SKM-1 (cell line): ENCODE results near the gene USP36.
A peak's percentile ranks its signal among the peaks of the same experiment; 100 is the strongest.
"Not testable (repeated sequence)": the region's sequence is repeated elsewhere in the genome, so short reads cannot be mapped to it uniquely, and the experiment has no call there.

Experiments used
- DNase-seq: peaks from one replicate; lab custom pipeline; 2025; ENCODE audit not compliant: unreplicated experiment; lab: John Stamatoyannopoulos, UW

USP36 gene

DNA sequence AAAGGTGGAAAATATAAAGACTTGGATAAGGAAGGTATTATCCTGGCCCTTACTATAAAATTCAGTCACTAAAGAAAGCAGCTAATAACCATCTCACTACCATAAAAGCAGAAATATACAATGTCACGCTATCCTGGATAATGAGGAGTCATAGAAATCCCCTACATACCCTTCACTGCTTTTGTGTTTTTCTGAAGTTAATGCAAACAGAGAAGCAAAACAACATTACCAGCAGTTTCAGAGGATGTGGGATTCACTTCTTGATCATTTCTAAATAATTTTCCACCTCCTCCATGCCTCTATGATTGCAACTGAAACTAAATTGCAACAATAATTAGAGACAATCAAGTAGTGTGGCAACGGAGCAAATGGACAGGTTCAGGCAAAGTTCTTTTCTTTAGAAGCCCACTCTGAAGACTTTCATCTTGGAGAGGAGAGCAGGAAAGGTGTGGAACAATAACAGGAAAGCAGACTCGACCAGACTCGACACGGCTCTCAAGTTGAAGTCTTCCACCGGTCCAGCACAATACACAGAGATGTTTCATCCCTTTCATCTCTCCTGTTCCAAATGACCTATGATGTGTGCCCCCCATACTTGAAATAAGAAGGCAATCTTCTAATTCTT is 68.7 kb downstream of the USP36 start:
- DNase-seq: no peak

DNA sequence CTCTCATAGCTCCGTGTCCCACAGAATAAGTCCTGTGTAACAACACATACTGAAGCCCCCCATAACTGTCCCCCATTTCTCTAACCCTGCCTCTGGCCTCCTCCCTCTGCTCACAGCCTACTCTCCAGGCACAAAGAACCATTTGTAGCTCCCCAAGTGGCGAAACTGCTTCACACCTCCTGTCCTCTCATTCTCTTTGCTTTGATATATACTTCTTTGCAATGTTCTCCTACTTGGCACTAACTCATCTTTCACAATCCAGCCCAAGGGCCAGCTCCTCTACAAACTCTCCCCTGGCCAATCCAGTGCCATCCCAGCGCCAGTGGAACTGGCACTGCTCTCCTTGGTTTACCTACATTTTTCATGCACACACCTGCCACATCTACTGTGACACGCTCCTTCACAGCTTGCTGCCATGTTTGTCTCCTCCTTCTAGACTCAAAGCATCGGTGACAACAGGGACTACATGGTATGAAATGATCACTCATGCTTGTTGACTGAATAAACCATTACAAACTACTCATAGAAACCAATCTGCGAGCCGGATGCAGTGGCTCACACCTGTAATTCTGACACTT is 71.3 kb downstream of the USP36 start:
- DNase-seq: no peak

DNA sequence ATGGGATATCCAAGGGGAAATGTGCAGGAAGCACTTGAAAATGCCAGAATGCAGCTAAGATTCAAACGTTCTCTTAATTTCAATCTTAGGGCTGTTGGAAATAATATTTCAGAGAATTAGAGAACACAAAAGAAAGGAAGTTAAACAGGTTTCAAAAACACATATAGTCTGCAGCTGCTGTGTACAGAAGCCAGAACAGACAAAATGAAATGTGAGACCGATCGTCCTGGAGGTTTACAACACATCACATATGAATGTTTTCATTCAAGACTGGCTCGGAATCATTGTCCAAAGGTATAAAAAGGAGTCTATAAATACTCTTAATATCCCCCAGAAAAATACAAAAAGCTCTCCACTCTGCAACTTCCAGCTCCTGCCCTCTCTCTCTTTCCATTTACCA is 72.8 kb downstream of the USP36 start:
- DNase-seq: no peak

DNA sequence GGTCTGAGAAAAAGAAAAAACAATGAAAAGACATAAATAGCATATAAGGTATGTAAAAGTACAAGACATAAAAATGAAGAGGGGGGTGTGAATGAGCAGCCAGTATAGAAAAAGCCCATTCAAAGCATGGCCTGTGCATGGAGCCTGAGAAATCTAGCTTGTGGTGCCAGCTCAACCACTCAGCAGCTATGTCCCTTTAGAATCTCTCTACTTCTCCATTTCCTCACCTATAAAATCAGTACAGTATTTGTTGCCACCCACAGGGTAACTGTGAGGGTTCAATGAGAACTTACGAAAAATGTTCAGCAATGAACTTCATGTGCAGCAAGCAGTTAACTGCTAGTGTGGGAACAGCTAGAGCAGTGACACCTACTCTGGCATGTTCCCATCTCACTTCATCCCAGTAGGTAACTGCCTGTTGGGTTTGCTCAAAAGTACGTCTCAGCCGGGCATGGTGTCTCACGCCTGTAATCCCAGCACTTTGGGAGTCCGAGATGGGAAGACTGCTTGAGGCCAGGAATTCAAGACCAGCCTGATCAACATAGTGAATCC is 73.8 kb downstream of the USP36 start:
- DNase-seq: no peak

DNA sequence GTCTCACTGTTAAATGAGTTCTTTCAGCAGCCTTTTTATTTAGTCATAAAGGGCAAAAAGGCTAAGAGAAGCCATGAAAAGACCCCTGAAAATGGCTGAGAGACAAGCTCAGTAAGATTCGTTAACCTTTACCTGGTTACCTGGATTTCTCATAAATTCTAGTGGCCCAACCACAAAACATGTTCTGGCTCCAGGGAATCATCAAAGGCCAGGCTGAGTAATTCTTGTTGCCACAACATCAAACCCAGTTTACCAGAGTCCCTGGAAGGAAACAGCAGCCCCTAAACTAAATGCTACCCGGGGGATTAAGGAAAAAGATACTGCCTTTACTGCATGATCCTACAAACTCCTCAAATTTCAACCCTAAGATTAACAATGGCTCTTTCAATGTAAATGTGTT is 74.4 kb downstream of the USP36 start:
- DNase-seq: no peak

DNA sequence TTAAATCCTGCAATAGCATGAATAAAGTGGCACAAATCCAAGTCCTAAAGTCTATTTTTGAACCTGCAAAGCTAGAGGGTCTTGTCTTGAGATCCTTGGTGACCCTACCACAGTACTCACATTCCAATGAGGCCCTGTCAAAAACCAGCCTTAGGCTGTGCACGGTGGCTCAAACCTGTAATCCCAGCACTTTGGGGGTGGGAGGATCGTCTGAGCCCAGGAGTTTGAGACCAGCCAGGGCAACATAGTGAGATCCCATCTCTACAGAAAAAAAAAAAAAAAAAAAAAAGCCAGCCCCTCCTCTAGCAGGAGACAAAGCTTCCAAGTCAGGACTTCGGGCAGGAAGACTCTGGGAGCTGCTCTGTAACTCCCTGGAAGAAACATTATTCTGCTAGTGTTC is 74.8 kb downstream of the USP36 start:
- DNase-seq: no peak

DNA sequence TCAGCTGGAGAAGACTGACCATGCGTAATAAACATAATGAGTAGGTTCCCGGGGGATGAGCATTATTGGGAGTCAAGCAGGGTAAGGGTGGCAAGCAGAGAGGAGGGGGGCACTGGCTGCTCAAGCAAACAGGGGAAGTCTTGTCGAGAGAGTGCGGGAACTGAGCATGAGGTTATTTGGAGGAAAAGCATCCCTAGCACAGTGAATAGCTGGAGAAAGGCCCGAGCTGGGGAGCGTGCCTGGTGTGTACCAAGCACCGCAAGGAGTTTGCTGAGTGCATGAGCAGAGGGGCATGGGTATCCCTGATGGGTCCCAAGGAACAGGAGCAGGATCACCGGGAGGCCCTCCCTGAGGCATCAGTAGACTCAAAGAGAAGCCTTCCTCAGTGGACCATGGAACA is 75.7 kb downstream of the USP36 start:
- DNase-seq: no peak

DNA sequence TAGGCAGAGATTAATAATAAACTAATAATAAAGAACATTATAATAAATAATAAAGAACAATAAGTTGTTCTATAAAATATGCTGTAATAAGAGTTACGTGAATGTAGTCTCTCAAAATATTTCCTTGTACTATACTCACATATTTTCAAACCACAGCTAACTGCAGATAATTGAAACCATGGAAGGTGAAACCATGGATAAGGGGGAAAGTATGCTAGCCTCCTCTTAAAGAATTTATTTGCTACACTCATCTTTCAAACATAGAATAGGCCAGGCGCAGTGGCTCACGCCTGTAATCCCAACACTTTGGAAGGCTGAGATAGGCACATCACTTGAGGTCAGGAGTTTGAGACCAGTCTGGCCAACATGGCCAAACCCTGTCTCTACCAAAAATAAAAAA is 77.1 kb downstream of the USP36 start:
- no peak for DNase-seq

DNA sequence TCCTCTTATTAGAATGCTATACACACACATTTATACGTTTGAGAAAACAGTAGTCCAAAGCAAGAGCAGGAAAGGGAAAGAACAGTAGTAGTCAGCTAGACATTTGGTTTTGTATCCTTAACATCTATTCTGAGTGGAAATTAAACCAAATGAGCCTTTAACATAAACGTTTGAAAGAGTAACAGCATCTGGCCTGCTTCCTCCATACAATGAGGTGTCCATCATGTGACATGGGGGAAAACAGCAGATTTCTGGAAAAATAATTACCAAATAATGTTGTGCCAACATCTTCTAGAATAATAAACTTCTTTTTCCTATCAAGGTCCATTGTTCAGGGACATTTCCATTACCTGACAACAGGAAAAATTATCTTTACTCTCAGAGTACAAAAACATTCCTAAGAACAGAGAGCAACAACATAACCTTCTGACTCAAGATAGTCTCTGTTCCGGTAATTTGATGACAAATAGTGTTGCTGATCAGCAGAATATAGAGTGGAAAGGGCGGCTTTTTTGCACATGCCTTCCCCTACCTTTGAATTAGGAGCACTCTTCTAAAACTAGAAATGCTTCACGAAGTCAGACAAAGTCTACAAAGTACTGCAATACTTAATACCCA is 78.7 kb downstream of the USP36 start:
- DNase-seq: no peak

DNA sequence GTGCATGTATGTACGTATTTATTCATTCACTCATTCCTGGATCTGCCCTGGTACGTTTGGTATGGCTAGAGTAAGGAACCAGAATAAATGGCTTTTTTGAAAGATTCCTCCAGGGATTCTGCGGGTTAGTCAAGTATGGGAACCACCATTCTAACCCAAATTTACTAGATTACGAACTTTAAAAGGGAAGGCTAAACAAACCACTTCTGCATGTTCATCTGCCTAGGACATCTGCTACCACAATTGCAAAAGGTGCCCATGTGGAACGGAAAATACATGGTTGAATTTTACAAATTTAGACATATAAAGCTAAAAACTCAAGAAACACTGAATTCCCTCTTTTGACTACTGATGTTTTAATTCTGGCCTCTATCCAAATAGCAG is 80.7 kb downstream of the USP36 start:
- no peak for DNase-seq

DNA sequence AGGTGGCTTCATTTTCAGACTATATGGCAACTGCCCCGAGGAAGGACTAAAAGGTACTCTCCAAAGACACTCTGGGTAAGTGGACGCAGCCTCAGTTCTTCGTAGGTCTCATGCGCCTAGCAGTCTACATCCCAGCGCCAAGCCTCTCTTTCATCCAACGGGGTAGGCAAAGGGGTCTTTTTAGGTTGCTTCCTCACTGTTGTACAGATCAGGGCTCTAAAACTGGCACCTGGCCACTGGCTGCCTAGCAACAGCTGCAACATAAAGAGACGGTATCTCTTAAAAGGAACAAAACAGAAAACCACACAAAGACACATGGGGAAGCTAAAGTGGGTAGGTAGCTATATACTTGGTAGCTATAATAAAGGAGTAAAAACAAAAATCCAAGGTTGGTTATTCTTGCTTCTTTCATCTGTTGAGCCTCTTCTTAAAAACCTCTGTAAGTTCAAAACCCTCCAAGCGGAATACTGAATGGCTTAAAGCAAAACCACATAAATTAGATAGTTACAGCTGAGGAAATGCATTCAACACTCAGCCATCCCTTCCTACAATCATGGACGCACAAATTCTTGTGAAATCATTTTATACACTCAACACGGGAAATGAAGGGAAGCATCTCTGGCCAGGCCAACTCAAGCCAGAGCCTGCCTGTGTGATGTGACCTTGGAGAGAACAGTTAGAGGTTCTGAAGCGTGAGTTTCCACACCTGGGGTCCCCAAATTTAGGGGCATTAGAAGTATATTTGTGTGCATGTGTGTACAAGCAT is 81.2 kb downstream of the USP36 start:
- DNase-seq: peak; percentile 72

DNA sequence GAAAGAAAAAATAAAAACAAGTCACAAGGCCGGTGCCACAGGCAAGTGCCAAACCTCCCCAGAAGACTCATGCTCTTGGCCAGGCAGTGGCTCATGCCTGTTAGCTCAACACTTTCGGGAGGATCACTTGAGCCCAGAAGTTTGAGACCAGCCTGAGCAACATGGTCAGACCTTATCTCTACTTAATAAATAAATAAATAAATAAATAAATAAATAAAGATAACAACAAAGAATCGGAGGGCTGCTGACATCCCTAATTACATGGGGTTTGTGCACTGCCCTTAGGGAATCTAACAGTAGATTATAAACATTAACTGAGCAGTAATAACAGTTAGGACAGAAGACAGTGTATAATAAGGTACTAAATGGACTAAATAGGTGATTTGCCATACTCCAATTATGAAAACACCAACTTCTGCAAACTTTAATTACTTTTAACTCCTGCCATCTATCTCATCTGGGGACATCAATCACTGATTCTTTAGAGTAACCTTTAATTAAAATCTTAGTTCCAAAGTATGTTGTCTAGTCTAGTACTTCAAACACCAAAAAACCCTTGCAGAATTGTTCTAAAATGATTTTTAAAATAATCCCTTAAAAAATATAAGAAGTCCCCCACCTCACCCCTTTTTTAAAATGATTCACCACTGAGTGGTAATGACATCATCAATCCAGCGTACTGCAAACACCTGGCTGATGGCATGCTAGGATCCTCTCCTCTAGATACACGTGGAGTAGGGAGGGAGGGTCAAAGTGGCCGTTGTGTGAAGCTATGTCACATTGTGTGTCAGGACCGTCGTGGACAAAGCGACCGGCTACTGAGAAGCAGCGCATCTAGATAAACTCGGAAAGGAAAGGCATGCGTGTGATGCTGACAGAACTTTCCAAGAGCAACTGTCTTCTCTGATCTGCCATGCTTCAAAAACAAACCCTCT is 87.0 kb downstream of the USP36 start:
- DNase-seq: no peak

DNA sequence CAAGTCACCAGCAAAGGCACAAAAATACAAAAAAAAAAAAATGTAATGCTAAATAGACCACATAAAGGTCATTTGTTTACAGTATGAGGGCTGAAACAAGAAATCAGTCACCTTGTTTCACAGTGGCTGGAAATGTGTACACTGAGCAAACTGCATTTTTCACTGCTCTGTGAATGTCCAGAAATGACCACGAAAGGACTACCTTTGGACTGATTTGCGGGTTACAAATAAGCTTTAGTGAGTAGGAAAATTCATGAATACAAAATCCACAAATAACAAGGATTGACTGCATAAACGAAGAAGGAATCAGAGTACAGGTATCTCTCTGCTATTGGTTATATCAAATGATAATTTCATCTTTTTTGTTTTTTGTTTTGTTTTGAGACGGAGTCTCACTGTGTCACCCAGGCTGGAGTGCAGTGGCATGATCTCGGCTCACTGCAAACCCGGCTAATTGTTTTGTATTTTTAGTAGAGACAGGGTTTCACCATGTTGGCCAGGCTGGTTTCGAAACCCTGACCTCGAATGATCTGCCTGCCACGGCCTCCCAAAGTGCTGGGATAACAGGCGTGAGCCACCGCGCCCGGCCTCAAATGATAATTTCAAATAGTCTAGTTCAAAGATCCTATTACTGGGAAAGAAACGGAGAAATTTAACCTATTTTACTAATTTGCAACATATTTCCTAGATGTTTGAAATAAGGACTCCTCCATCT is 89.0 kb downstream of the USP36 start:
- no peak for DNase-seq

DNA sequence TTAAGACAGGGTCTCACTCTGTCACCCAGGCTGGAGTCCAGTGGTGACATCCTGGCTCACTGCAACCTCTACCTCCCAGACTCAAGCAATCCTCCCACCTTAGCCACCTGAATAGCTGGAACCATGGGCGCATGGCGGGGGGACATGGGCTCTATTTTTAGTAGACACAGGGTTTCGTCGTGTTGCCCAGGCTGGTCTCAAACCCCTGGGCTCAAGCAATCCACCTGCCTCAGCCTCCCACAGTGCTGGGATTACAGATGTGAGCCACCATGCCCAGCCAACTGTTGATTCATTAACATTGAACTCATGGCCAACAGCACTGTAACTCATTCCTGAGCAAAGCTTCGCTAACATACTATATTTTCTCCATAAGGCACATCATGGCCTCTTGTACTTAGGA is 89.6 kb downstream of the USP36 start:
- DNase-seq: not testable (repeated sequence)

DNA sequence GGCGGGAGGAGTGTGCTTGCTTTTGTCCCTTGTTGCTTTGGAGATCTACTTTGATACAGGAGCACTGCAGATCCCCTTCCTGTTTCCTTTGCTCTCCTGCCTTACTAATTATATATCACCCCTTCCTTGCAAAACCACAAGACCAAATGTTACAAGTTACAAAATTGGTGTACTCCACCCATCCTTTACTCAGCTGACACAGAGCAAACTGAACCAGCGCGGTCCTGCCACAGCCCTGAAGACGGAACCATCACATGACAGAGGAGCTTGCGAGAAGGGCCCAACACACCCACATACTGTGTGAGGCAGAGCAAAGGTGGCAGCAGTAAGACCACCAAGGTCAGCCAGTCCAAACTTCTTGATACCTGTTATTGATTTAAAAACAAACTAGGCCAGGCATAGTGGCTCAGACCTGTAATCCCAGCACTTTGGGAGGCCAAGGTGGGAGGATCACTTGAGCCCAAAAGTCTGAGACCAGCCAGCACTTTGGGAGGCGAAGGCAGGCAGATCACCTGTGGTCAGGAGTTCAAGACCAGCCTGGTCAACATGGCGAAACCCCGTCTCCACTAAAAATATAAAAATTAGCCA is 91.8 kb downstream of the USP36 start:
- DNase-seq: peak; percentile 90

DNA sequence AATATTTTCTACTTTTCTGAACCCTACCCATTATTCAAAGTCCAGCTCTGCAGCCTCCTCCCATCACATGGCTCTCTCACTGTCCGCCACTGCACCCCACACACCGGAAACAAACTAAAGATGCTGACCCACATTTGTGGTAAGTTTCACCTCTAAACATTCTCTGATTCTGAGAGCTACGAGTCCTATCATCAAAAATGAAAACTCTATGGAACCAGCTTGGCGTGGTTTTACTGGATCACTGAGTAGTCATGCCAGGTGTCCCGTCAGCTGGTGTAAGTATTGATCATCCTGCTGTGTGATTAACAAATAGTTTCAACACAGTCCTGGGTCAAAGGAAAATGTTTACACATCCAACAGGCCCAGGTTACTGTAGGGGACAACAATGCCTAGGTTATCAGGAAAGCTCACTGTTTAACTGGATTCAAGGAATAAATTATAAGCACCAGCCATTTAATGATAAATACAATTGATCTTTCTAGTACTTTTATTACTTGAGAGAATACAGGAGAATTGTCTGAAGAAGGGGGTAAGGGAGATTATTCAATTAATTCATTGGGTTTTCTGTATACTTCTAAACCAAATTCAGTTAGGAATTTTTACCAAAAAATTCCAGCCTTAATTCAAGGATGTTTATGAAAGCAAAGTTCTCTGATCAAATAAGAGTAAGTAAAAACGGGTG is 92.4 kb downstream of the USP36 start:
- no peak for DNase-seq

DNA sequence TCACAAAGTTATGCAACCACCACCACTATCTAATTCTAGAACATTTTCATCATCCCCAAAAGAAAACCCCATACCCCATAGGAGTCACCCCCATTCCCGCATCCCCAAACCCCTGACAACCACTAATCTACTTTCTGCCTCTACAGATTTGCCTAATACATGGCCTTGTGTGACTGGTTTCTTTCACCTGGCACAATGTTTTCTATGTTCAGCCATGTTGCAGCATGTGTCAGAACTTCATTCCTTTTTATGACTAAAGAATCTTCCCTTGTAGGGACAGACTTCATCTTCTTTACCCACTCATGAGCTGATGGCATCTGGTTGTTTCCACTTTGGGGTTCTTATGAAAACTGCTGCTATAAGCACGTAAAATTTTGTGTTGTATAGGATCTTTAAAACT is 93.1 kb downstream of the USP36 start:
- DNase-seq: no peak

DNA sequence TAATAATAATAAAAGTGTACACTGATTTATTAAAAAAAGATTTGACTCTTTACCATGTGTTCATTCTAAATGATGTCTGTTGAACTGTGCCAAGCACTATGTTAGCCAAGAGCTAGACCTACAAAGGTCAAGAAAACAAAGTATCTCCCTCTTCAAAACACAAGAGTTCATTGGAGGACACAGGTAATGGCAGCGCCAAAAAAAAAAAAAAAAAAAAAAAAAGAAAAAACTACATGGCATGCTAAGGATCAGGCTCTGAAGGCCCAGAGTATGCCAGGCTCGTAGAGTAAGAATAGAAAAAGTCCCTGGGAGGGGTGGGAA is 93.7 kb downstream of the USP36 start:
- DNase-seq: no peak

DNA sequence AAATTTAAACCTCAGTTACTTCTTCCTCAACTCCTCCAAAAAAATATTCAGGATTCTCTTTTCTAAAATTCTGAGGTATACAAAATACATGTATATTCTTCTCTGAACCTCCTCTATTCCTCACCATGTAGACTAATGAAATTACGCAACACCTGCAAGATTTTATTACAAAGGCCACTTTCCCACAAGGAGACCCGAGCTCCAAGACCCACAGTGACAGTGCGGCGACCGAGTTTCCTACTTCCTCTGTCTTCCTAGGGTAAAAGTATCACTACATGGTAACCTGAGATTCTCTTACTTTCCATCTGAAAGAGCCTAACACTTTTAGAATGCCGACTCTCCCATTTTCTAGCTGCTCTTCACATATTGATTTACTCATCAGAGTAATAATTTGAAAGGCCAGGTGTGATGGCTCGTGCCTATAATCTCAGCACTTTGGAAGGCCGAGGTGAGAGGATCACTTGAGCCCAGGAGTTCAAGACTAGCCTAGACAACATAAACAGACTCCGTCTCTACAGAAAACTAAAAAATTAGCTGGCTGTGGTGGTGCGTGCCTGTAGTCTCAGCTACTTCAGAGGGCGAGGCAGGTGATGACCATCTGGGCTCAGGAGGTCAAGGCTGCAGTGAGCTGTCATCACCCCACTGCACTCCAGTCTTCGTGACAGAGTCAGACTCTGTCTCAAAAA is 94.2 kb downstream of the USP36 start:
- no peak for DNase-seq
